A673 (cell line): Measurements from ENCODE around the gene C15orf61. TPM values are rescaled to one million over a fixed set of nuclear protein-coding genes. Genes with fewer than 3 reads are reported as not detected.

Experiments used
- BruUV-seq: library from RNA; stranded (reverse); fragments of 400-500 nt; replicated peaks from 2 replicates; lab custom pipeline; 2021; lab: Mats Ljungman, UMichigan
- CTCF ChIA-PET: fragments of 300-600 bp; sonication (Branson Sonifier 250); formaldehyde crosslinking; loops from one replicate; lab custom pipeline; 2022; ENCODE audit warnings: antibody characterized with exemption; lab: Charles Lee
- POLR2A ChIA-PET: fragments of 300-600 bp; sonication (Branson Sonifier 250); formaldehyde crosslinking; loops from one replicate; lab custom pipeline; 2022; ENCODE audit warnings: antibody characterized with exemption; ENCODE audit not compliant: low non-redundant PET; lab: Charles Lee
- DNase-seq: peaks from one replicate; pipeline ENCODE4 v3.0.0-alpha.2; 2015; ENCODE audit warnings: low spot score
- H3K27ac ChIP-seq: fragments of 200-600 bp; sonication (generic); 2 replicates; pipeline ENCODE4 v1.5.1; 2016; ENCODE audit warnings: mixed run types, low read depth, mild to moderate bottlenecking, mixed read lengths, antibody characterized with exemption, low read length; ENCODE audit not compliant: poor library complexity, severe bottlenecking
- H3K27me3 ChIP-seq: fragments of 200-600 bp; sonication (generic); replicated peaks from 2 replicates; pipeline ENCODE4 v1.6.1; 2017; ENCODE audit warnings: mixed run types, low read depth, mild to moderate bottlenecking, mixed read lengths, antibody characterized with exemption, low read length; ENCODE audit not compliant: insufficient read depth, poor library complexity
- H3K36me3 ChIP-seq: fragments of 200-600 bp; sonication (generic); 2 replicates; pipeline ENCODE4 v1.6.1; 2016; ENCODE audit warnings: mixed run types, mild to moderate bottlenecking, mixed read lengths, antibody characterized with exemption, low read length; ENCODE audit not compliant: insufficient read depth, poor library complexity, severe bottlenecking
- H3K4me1 ChIP-seq: fragments of 200-600 bp; sonication (generic); 2 replicates; pipeline ENCODE4 v1.6.1; 2017; ENCODE audit warnings: mixed run types, mild to moderate bottlenecking, mixed read lengths, antibody characterized with exemption, low read length; ENCODE audit not compliant: insufficient read depth, poor library complexity, severe bottlenecking
- H3K4me3 ChIP-seq: fragments of 200-600 bp; sonication (generic); 2 replicates; pipeline ENCODE4 v1.5.1; 2016; ENCODE audit warnings: low read depth, mixed run types, mild to moderate bottlenecking, mixed read lengths, low read length; ENCODE audit not compliant: poor library complexity, severe bottlenecking
- H3K9me3 ChIP-seq: fragments of 200-600 bp; sonication (generic); 2 replicates; pipeline ENCODE4 v1.6.1; 2016; ENCODE audit warnings: mixed run types, low read depth, mild to moderate bottlenecking, mixed read lengths, antibody characterized with exemption, low read length; ENCODE audit not compliant: poor library complexity, severe bottlenecking
- EZH2 ChIP-seq: fragments of 200-600 bp; sonication (generic); IDR thresholded peaks from 2 replicates; pipeline ENCODE4 v1.6.1; 2017; ENCODE audit warnings: borderline replicate concordance, low read depth, mild to moderate bottlenecking, mixed read lengths, antibody characterized with exemption, low read length; ENCODE audit not compliant: poor library complexity, severe bottlenecking
- intact Hi-C: fragments of 100-400 bp; cut with micrococcal nuclease; formaldehyde crosslinking; loops from one replicate; pipeline ENCODE4 v1.10.0; 2022; ENCODE audit not compliant: unreplicated experiment
- total RNA-seq: library from RNA; stranded (reverse); gene quantifications from 2 replicates; pipeline ENCODE4 v1.2.3, GENCODE V29; 2021
- TF ChIP-seq, protein P1 (sequence below): fragments of 300-800, 200-600 bp; sonication (generic); conservative IDR thresholded peaks from 2 replicates; pipeline ENCODE4 v1.5.1; 2017; ENCODE audit warnings: low read depth, mild to moderate bottlenecking, antibody characterized with exemption, low read length, moderate library complexity, mixed read lengths

Gene C15orf61
- total RNA-seq, 1 experiment from 2014 or later = 6.3 TPM

- Histone ChIP-seq H3K9me3 (peaks cover 6% of the 10 kb centered on the region), H3K27ac (no peak overlapping the region), H3K4me1 (peaks cover 48% of the 10 kb centered on the region), H3K27me3 (no peaks in the 10 kb centered on the region), H3K4me3 (no peak overlapping the region), H3K36me3 (peaks cover 19% of the 10 kb centered on the region)
- CTCF ChIA-PET = no interaction called here
- intact Hi-C loops = no loop called here
- no peak for DNase-seq
- no peak for TF ChIP-seq EZH2
- TF ChIP-seq, protein P1, sequence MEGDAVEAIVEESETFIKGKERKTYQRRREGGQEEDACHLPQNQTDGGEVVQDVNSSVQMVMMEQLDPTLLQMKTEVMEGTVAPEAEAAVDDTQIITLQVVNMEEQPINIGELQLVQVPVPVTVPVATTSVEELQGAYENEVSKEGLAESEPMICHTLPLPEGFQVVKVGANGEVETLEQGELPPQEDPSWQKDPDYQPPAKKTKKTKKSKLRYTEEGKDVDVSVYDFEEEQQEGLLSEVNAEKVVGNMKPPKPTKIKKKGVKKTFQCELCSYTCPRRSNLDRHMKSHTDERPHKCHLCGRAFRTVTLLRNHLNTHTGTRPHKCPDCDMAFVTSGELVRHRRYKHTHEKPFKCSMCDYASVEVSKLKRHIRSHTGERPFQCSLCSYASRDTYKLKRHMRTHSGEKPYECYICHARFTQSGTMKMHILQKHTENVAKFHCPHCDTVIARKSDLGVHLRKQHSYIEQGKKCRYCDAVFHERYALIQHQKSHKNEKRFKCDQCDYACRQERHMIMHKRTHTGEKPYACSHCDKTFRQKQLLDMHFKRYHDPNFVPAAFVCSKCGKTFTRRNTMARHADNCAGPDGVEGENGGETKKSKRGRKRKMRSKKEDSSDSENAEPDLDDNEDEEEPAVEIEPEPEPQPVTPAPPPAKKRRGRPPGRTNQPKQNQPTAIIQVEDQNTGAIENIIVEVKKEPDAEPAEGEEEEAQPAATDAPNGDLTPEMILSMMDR = no peak
- BruUV-seq = no TSS peak
- POLR2A ChIA-PET = no interaction called here
Observed at GRCh38 chr15:67560320-67560719, 39.4 kb downstream of the C15orf61 start.

DNA sequence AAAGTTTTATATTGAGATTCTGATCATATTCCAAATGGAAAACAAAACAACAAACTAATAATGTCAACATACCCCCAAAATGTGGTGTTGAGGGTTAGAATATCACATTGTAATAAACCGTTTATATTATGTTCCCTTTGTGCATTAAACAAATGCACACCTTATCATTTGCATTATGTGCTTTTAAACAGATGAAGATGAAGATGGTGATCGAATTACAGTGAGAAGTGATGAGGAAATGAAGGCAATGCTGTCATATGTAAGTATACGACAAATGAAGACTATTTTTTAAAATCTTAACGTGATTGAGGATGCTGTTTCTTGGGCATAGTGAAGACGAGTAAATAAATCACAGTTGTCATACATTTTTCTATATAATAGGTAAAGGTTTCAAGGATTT is 42.2 kb downstream of the C15orf61 start:
- H3K4me1 ChIP-seq = peaks cover 35% of the 10 kb centered on the region
- BruUV-seq = no TSS peak
- CTCF ChIA-PET = no interaction called here
- peaks cover 3% of the 10 kb centered on the region for H3K9me3 ChIP-seq
- H3K27me3 ChIP-seq = no peaks in the 10 kb centered on the region
- peaks cover 17% of the 10 kb centered on the region for H3K36me3 ChIP-seq
- TF ChIP-seq EZH2 = no peak
- TF ChIP-seq, protein P1 = no peak
- intact Hi-C loops = no loop called here
- POLR2A ChIA-PET = no interaction called here
- no peak for DNase-seq
- H3K4me3 ChIP-seq = no peak overlapping the region
- H3K27ac ChIP-seq = no peak overlapping the region

DNA sequence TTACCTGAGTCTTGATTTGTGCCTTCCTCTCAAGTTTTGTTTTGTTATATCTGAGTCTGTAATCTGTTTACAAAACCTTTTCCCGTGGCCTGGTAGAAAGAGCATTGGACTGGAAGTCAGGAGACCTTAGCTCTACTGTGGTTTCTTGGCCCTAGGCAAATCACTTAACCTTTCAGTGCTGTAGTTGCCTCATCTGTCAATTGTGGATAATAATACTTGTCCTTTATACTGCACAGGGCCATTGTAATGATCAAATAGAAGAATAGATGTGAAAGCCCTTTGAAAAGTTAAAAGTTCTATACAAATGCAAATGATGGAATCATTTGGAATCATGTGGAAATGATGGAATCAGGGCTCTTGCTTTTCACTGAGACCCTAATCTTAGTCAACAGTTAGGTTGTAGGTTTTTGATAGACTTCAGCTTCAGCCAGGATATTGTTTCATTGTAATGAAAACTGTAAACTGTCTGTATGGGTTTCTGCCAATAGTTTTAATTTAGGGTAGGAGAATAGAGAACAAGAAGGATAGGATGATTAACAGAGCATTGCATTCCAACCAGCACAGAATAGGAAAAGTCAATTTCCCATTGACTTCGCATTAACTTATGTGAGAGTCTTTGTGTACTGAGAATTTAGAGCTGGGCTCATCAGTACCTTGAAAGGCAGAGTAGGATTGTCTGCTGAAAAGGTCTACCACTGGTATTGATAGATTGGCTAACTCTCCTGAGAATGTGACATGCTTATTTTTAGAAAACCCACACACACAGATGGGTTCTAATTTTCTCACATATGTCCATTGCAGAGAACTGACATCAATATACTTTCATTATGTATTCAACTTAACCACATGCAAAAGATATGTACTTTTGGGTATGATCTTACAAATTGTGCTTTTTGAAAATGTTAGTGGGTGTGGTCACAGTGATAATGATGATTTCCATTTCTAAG is 43.4 kb downstream of the C15orf61 start:
- Histone ChIP-seq H3K36me3 (peaks cover 5% of the 10 kb centered on the region), H3K27ac (no peak overlapping the region), H3K4me3 (no peak overlapping the region), H3K4me1 (peaks cover 35% of the 10 kb centered on the region), H3K9me3 (no peaks in the 10 kb centered on the region), H3K27me3 (no peaks in the 10 kb centered on the region)
- POLR2A ChIA-PET = no interaction called here
- CTCF ChIA-PET = no interaction called here
- no TSS peak for BruUV-seq
- DNase-seq = no peak
- intact Hi-C loops = no loop called here
- TF ChIP-seq EZH2 = no peak
- TF ChIP-seq, protein P1 = no peak
